ENCODE data around the gene P3H4.

DNA sequence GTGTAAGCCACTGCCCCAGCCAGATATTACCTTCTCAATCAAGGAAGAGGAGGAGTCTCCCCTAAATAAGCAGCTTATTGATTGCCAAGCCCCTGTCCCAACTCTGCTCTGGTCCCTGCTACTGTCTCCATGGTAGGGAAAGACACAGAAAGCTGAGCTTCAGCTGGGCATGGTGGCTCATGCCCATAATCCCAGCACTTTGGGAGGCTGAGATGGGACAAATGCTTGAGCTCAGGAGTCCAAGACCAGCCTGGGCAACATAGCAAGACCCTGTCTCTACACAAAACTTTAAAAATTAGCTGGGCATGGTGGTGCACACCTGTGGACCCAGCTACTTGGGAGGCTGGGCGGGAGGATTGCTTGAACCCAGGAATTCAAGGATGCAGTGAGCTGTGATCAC, 31.8 kb downstream of the P3H4 start:
- TF ChIP-seq, protein P1, sequence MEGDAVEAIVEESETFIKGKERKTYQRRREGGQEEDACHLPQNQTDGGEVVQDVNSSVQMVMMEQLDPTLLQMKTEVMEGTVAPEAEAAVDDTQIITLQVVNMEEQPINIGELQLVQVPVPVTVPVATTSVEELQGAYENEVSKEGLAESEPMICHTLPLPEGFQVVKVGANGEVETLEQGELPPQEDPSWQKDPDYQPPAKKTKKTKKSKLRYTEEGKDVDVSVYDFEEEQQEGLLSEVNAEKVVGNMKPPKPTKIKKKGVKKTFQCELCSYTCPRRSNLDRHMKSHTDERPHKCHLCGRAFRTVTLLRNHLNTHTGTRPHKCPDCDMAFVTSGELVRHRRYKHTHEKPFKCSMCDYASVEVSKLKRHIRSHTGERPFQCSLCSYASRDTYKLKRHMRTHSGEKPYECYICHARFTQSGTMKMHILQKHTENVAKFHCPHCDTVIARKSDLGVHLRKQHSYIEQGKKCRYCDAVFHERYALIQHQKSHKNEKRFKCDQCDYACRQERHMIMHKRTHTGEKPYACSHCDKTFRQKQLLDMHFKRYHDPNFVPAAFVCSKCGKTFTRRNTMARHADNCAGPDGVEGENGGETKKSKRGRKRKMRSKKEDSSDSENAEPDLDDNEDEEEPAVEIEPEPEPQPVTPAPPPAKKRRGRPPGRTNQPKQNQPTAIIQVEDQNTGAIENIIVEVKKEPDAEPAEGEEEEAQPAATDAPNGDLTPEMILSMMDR (IDR thresholded peaks at IDR 0.05) = no peak
- no peak for TF ChIP-seq POLR2A (IDR thresholded peaks at IDR 0.05)
- TF ChIP-seq EP300 (IDR thresholded peaks at IDR 0.05) = no peak
- no peak for TF ChIP-seq POLR2AphosphoS5 (IDR thresholded peaks at IDR 0.05)

All from suprapubic skin (tissue), 4 donors.